GM12865 (cell line): ENCODE measurements around the gene PPOX.

Experiments
- DNase-seq: peaks from one replicate; pipeline ENCODE4 v3.0.0; 2010; ENCODE audit warnings: low read depth
- H3K4me3 ChIP-seq: 2 replicates; pipeline ENCODE4 v1.5.1; 2011; ENCODE audit warnings: mild to moderate bottlenecking, low read depth, low read length, control low read depth
- TF ChIP-seq, protein P1 (sequence below): IDR thresholded peaks from 2 replicates; pipeline ENCODE4 v1.5.1; 2011; ENCODE audit warnings: low read length, control low read depth, low read depth, inconsistent platforms; ENCODE audit not compliant: insufficient read depth; ENCODE audit errors: missing control alignments

PPOX gene

DNA sequence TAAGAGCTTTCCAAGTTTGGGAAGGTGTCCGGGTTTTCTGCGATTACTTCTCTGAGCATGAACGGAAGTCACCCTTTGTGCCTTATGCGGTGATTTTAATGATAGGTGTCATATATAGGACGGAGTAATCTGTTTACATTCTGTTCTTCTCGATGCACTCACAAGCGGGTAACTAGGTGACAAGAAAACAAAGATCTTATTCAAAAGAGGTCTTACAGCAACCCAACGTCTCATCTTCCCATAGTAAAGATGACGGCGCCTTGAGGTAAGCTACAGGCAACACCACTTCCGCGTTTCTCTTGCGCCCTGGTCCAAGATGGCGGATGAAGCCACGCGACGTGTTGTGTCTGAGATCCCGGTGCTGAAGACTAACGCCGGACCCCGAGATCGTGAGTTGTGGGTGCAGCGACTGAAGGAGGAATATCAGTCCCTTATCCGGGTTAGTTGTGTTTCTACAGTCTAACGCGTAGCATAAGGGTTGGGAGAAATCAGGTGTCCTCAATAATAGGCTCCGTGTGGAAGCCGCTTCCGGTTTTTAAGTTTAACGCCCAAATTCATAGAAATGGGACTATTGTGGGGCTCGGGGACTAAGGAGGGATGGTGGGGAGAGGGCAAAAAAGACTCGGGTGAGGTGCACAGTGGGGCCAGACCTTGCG, 12.4 kb upstream of the PPOX start, which contains the start of gene UFC1:
UFC1 (plus strand) TSS at position 297 of the 656 bp plus-strand sequence; CDS start at position 317, 20 bp downstream.
- TF ChIP-seq, protein P1, sequence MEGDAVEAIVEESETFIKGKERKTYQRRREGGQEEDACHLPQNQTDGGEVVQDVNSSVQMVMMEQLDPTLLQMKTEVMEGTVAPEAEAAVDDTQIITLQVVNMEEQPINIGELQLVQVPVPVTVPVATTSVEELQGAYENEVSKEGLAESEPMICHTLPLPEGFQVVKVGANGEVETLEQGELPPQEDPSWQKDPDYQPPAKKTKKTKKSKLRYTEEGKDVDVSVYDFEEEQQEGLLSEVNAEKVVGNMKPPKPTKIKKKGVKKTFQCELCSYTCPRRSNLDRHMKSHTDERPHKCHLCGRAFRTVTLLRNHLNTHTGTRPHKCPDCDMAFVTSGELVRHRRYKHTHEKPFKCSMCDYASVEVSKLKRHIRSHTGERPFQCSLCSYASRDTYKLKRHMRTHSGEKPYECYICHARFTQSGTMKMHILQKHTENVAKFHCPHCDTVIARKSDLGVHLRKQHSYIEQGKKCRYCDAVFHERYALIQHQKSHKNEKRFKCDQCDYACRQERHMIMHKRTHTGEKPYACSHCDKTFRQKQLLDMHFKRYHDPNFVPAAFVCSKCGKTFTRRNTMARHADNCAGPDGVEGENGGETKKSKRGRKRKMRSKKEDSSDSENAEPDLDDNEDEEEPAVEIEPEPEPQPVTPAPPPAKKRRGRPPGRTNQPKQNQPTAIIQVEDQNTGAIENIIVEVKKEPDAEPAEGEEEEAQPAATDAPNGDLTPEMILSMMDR = no peak
- peak within 1 kb of the TSS; percentile 95 for H3K4me3 ChIP-seq
- DNase-seq = peak; percentile 95

DNA sequence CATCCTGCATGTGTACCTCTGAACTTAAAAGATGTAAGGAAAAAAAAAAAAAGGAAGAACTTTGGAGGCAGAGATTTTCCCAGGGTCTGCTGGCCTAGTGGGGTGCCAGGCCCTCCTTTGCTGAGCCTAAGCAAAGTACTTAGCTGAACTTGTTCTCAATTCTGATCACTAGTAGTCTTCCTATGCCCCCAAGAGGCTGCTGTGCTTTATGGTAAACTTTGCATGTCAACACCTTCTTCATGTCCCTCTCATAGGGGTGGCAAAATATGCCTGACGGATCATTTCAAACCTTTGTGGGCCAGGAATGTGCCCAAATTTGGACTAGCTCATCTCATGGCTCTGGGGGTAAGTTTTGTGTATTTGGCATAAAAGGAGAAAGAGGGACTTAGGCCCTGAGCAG, 8.4 kb upstream of the PPOX start:
- DNase-seq = no peak
- TF ChIP-seq, protein P1 = no peak

DNA sequence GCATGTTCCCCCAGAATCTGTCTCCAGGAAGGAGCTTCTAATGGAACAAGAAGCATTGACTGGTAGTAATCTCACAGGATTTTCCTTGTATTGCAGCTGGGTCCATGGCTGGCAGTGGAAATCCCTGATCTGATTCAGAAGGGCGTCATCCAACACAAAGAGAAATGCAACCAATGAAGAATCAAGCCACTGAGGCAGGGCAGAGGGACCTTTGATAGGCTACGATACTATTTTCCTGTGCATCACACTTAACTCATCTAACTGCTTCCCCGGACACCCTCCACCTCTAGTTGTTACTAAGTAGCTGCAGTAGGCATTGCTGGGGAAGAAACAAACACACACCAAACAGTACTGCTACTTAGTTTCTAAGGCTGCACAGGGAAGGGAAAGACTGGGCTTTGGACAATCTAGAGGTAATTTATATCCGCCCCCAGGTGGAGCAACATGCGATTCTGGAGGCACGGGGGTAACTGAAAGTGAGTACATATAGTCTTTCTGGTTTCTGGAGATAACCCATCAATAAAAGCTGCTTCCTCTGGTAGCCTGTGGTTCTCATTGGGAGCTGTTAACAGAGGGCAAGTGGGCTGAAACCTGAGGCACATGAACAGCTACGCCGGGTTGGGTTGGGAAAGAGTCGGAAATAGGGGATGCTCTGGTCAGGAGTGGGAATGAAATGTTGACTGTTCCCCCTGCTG, 7.8 kb upstream of the PPOX start:
- TF ChIP-seq, protein P1 = no peak

More for the DNA sequence above, 8.4 kb upstream of the PPOX start:
- no peak overlapping the region for H3K4me3 ChIP-seq

DNA sequence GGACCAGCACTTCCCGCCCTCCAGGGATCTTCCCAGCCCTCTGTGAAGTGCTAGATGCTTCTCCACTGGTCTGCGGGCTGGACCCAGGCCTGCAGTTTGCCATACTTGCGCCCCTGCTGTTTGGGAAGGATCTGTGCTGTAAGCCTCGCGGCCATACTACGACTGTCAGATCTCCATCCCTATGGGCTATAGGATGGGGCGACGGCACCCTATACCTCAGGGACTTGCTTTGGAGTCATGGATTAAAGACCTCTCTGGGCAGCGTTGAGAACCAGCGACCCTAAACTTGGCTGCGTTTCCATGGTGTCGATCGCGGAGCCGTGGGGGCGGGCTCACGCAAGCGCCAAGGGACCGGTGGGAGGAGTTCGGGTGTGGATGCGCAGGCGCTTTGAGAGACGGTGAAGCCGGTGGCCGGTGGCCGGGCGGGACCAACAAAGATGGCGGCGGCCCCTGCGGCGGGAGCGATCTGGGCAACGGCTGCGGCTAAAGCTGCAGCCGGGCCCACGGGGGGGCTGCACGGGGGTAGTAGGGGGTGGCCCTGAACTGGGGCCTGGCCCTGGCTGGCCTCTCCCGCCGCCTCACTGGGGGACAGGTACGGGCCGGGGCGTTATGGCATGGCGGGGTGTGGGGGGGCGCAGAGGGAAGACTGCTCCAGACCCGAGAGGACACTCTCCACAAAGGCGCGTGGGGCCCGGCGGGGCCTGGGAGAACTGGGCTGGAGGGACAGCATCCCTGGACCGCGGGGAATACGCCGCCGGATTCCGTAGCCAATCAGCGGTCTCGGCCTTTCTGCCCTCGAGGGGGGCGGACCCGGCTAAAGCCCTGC, 6.9 kb upstream of the PPOX start, which contains the start of gene USP21:
USP21 (plus strand) TSS at position 414 of the 826 bp plus-strand sequence. CDS start 1,141 bp downstream, outside the sequence.
- TF ChIP-seq, protein P1 = no peak
- peak within 1 kb of the TSS; percentile 69 for H3K4me3 ChIP-seq
- DNase-seq = peak; percentile 93

More for the DNA sequence above, 7.8 kb upstream of the PPOX start:
- no peak overlapping the region for H3K4me3 ChIP-seq
- DNase-seq = no peak

DNA sequence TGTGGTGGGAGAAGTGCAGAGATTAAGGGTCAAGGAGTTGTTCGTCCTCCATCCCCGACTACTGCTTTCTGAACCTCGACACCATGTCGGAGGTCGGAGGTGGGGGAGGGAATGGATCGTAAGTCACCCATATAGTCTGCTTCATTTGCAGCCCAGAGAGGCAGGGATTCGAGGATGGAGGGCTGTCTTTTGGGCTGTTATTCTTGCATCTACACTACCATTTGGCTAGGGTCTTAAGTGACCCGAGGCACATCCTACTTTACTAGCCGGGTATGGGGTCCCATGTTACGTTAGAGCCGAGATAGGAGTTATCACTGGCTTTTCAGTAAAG, 6.3 kb upstream of the PPOX start:
- peak overlapping the region; percentile 69 for H3K4me3 ChIP-seq
- DNase-seq = peak; percentile 30
- TF ChIP-seq, protein P1 = no peak

DNA sequence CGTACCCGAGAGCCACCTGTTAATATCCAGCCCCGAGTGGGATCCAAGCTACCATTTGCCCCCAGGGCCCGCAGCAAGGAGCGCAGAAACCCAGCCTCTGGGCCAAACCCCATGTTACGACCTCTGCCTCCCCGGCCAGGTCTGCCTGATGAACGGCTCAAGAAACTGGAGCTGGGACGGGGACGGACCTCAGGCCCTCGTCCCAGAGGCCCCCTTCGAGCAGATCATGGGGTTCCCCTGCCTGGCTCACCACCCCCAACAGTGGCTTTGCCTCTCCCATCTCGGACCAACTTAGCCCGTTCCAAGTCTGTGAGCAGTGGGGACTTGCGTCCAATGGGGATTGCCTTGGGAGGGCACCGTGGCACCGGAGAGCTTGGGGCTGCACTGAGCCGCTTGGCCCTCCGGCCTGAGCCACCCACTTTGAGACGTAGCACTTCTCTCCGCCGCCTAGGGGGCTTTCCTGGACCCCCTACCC, 5.5 kb upstream of the PPOX start:
- TF ChIP-seq, protein P1 = no peak
- DNase-seq = no peak
- no peak overlapping the region for H3K4me3 ChIP-seq
